ENCODE data around the gene KMO. TPM values are rescaled to one million over a fixed set of nuclear protein-coding genes. Genes with fewer than 3 reads are reported as not detected.

Gene KMO
- total RNA-seq, 4 donors from 2014 or later, result 0.45 TPM; not detected in 3

DNA sequence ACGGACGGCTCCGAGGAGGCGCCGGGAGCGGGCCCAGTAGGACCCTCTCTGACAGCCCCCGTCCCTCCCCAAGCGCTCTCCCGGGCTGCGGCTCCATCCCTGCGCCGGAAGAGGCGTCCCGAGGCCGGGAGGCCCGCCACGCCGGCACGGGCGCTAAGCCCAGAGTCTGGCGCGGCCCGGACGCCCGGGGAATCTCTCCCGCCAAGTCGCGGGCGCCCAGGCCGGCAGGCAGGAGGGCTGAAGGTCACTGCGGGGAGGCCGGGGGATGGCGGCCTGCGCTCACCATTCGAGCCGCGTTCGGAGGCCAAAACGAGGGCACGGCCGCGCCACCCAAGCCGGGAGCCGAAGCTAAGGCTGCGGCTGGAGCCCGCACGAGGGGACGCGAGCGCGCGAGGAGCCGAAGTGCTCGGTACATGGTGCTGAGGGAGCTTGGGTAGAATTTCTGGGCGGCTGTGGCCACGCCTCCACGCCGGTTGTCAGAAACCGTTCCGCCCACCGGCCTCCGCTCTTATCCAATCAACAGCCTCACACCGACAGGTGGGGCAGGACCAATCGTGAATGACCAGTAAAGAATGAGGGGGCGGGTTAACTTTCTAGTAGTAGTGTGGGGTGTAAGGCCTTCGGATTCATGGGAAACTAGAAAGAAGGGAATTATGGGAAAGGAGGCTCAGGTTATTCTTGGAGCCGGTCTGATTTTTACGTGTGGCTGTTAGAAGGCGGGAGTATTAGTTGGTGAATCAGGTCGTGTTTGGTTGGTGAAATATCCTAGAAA is 12.7 kb upstream of the KMO start, which contains the start of gene FH:
FH (minus strand) TSS at position 448 of the 772 bp plus-strand sequence; CDS start at position 415, 33 bp downstream.
- peaks cover 24% of the 10 kb centered on the region for H3K4me1 ChIP-seq
- no peaks in the 10 kb centered on the region for H3K9me3 ChIP-seq
- WGBS, result under 1% methylated on average over 35 of the region's 70 CpGs
- peak within 1 kb of the TSS; percentile 94 for H3K27ac ChIP-seq
- H3K36me3 ChIP-seq, result no peaks in the 10 kb centered on the region
- peak within 1 kb of the TSS; percentile 94 for H3K4me3 ChIP-seq
- H3K27me3 ChIP-seq, result peaks cover 3% of the 10 kb centered on the region
- TF ChIP-seq, protein P1, sequence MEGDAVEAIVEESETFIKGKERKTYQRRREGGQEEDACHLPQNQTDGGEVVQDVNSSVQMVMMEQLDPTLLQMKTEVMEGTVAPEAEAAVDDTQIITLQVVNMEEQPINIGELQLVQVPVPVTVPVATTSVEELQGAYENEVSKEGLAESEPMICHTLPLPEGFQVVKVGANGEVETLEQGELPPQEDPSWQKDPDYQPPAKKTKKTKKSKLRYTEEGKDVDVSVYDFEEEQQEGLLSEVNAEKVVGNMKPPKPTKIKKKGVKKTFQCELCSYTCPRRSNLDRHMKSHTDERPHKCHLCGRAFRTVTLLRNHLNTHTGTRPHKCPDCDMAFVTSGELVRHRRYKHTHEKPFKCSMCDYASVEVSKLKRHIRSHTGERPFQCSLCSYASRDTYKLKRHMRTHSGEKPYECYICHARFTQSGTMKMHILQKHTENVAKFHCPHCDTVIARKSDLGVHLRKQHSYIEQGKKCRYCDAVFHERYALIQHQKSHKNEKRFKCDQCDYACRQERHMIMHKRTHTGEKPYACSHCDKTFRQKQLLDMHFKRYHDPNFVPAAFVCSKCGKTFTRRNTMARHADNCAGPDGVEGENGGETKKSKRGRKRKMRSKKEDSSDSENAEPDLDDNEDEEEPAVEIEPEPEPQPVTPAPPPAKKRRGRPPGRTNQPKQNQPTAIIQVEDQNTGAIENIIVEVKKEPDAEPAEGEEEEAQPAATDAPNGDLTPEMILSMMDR (IDR thresholded peaks at IDR 0.05), result no peak
- peak in 1 of 3 donors; percentile 36 for TF ChIP-seq POLR2AphosphoS5 (IDR thresholded peaks at IDR 0.05)
- TF ChIP-seq POLR2A (IDR thresholded peaks at IDR 0.05), result peak in 1 of 2 donors; percentile 41
- DNase-seq (ENCODE audit: low spot score in 2 of 2), result peak; percentile 97 to 98

DNA sequence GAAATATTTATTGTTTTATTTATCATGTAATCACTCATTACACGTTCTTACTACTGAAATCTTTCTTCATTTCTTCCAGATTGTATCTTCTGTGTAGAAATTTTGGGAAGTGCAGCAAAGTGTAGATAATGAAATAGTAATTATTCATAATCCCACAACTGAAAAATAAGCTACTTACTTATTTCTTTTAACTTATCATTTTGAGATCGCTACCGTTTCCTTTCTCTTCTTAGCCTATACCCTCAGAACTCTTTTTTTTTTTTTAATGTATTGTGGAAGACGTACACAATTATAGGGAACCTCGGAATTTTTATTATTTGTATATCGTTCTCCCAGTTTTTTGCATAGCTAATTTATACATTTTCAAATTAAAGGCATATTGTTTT is 12.1 kb upstream of the KMO start:
- no peak for TF ChIP-seq EP300 (IDR thresholded peaks at IDR 0.05)
- no peak for TF ChIP-seq POLR2AphosphoS5 (IDR thresholded peaks at IDR 0.05)
- no peak for TF ChIP-seq POLR2A (IDR thresholded peaks at IDR 0.05)
- TF ChIP-seq, protein P1 (IDR thresholded peaks at IDR 0.05), result no peak
- DNase-seq (ENCODE audit: low spot score in 2 of 2), result no peak
- no peaks in the 10 kb centered on the region for H3K36me3 ChIP-seq

DNA sequence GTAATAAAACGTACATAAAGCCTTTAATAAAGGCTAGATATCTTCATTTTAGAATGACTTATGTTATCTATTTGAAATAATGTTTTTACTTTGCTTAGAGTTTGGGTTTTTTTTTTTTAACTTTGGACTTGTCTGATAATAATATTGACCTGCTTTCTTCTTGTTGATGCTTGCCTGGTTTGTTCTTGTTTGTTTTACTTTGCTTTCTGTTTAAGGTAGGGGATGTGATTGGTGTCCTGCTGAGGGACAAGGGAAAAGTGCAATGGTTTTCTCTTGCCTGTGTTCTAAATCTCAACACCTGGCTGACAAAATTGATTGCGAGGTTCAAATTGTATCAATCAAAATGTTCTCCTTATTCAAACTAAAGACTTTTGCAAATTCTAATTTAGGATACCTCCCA is 10.5 kb upstream of the KMO start:
- Histone ChIP-seq H3K36me3 (no peaks in the 10 kb centered on the region), H3K9me3 (no peaks in the 10 kb centered on the region), H3K27ac (no peak overlapping the region), H3K27me3 (peaks cover 11% of the 10 kb centered on the region), H3K4me1 (peaks cover 24% of the 10 kb centered on the region), H3K4me3 (no peak overlapping the region)
- 92% methylated on average over 2 of the region's 2 CpGs for WGBS
- no peak for DNase-seq (ENCODE audit: low spot score in 2 of 2)
- TF ChIP-seq POLR2AphosphoS5 (IDR thresholded peaks at IDR 0.05), result no peak
- TF ChIP-seq POLR2A (IDR thresholded peaks at IDR 0.05), result no peak
- TF ChIP-seq, protein P1 (IDR thresholded peaks at IDR 0.05), result no peak
- no peak for TF ChIP-seq EP300 (IDR thresholded peaks at IDR 0.05)

More for the DNA sequence above, 12.1 kb upstream of the KMO start:
- Histone ChIP-seq H3K4me1 (peaks cover 24% of the 10 kb centered on the region), H3K9me3 (no peaks in the 10 kb centered on the region), H3K27me3 (peaks cover 3% of the 10 kb centered on the region), H3K27ac (no peak overlapping the region), H3K4me3 (peak overlapping the region; percentile 94)
- 13% methylated on average over 6 of the region's 6 CpGs for WGBS

DNA sequence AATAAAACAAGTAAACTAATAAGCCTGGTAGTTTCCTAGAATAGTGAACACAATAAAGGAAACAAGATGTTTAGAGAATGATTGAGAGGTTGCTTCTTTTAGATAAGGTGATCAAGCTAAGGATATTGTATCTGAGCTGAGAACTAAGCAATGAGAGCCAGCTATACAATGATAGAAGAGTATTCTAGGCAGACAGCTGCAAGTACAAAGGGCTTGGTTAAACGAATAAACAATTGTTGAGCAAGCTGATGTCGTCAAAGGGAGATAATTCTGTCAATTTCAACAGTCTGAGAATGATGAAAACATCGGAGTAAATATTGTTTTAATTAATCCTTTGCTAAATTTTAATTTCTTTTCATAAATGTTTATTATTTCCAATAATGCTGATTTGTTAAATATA is 7.2 kb upstream of the KMO start:
- WGBS, result 77% methylated on average over 3 of the region's 3 CpGs
- H3K27ac ChIP-seq, result no peak overlapping the region
- H3K4me3 ChIP-seq, result no peak overlapping the region
- H3K27me3 ChIP-seq, result peaks cover 11% of the 10 kb centered on the region
- peaks cover under 1% of the 10 kb centered on the region for H3K4me1 ChIP-seq
- TF ChIP-seq, protein P1 (IDR thresholded peaks at IDR 0.05), result no peak
- no peak for TF ChIP-seq POLR2A (IDR thresholded peaks at IDR 0.05)
- TF ChIP-seq EP300 (IDR thresholded peaks at IDR 0.05), result no peak
- TF ChIP-seq POLR2AphosphoS5 (IDR thresholded peaks at IDR 0.05), result no peak
- no peak for DNase-seq (ENCODE audit: low spot score in 2 of 2)
- H3K36me3 ChIP-seq, result no peaks in the 10 kb centered on the region
- H3K9me3 ChIP-seq, result no peaks in the 10 kb centered on the region

DNA sequence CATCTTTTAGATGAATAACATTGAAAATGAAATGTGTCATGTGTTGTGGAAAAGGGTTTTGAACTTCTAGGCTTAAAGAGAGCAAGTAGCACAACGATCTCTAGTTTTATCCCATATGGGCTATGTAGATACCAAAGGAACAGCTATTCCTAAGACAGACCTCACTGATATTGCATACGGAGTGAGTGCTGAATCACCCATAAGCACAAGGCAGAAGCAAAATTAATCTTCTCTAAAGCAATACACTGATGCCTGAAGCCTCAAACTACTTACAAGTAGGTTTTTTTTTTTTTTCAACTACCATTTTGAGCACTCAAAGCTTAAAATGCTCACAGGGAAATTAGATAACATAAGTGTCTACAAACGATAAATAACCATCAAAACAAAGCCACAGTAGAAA is 5.0 kb upstream of the KMO start:
- H3K27ac ChIP-seq, result no peak overlapping the region
- WGBS, result 89% methylated on average over 3 of the region's 3 CpGs
- peaks cover 11% of the 10 kb centered on the region for H3K27me3 ChIP-seq
- DNase-seq (ENCODE audit: low spot score in 2 of 2), result no peak
- no peak overlapping the region for H3K4me3 ChIP-seq
- H3K4me1 ChIP-seq, result peaks cover 9% of the 10 kb centered on the region
- no peaks in the 10 kb centered on the region for H3K9me3 ChIP-seq
- TF ChIP-seq EP300 (IDR thresholded peaks at IDR 0.05) (no peak), POLR2A (IDR thresholded peaks at IDR 0.05) (no peak), POLR2AphosphoS5 (IDR thresholded peaks at IDR 0.05) (no peak)
- TF ChIP-seq, protein P1 (IDR thresholded peaks at IDR 0.05), result no peak
- H3K36me3 ChIP-seq, result no peaks in the 10 kb centered on the region
